Activated CD8-positive, alpha-beta memory T cell treated with anti-CD3 and anti-CD28 coated beads for 24 hours (primary cell): ENCODE results near the gene MAP2K6.

ENCODE experiments used
- DNase-seq: peaks from one replicate; pipeline ENCODE4 v3.0.0-alpha.2; 2020

MAP2K6 gene

GRCh38 chr17:69414408-69415274 is at the start of gene MAP2K6:
Gene MAP2K6 (plus strand): TSS chr17:69414697. CDS start chr17:69414985, 288 bp downstream.
- peak; percentile 90 for DNase-seq

GRCh38 chr17:69367298-69367697 is 47.2 kb upstream of the MAP2K6 start:
- DNase-seq, result no peak

GRCh38 chr17:69373069-69373468 is 41.4 kb upstream of the MAP2K6 start:
- no peak for DNase-seq

- no peak for DNase-seq
These were observed 39.3 kb upstream of the MAP2K6 start for GRCh38 chr17:69375229-69375628.

- no peak for DNase-seq
These were observed 25.6 kb upstream of the MAP2K6 start for GRCh38 chr17:69388822-69389442.

- no peak for DNase-seq
These were observed 23.5 kb upstream of the MAP2K6 start for GRCh38 chr17:69390795-69391501.

GRCh38 chr17:69401251-69401650 is 13.2 kb upstream of the MAP2K6 start:
- DNase-seq, result no peak

- no peak for DNase-seq
These were observed 12.4 kb upstream of the MAP2K6 start for GRCh38 chr17:69402052-69402451.

- DNase-seq, result no peak
These were observed 10.1 kb upstream of the MAP2K6 start for GRCh38 chr17:69404399-69404798.

- no peak for DNase-seq
These were observed 9.4 kb upstream of the MAP2K6 start for GRCh38 chr17:69405096-69405495.

GRCh38 chr17:69406941-69407340 is 7.6 kb upstream of the MAP2K6 start:
- DNase-seq, result no peak

GRCh38 chr17:69407759-69408158 is 6.7 kb upstream of the MAP2K6 start:
- no peak for DNase-seq

- DNase-seq, result no peak
These were observed 3.8 kb upstream of the MAP2K6 start for GRCh38 chr17:69410671-69411070.

GRCh38 chr17:69411766-69412165 is 2.7 kb upstream of the MAP2K6 start:
- no peak for DNase-seq

- no peak for DNase-seq
These were observed 2.2 kb upstream of the MAP2K6 start for GRCh38 chr17:69412251-69412671.

GRCh38 chr17:69415431-69415830 is 934 bp downstream of the MAP2K6 start:
- no peak for DNase-seq

- no peak for DNase-seq
These were observed 3.3 kb downstream of the MAP2K6 start for GRCh38 chr17:69417545-69418483.

GRCh38 chr17:69418535-69418934 is 4.0 kb downstream of the MAP2K6 start:
- DNase-seq, result no peak

- DNase-seq, result no peak
These were observed 9.0 kb downstream of the MAP2K6 start for GRCh38 chr17:69423450-69423849.

GRCh38 chr17:69424287-69425041 is 10.0 kb downstream of the MAP2K6 start:
- no peak for DNase-seq

- DNase-seq, result no peak
These were observed 11.5 kb downstream of the MAP2K6 start for GRCh38 chr17:69425978-69426377.
